Measurements from ENCODE around the gene TSEN2. TPM values are rescaled to one million over a fixed set of nuclear protein-coding genes. Genes with fewer than 3 reads are reported as not detected.
A peak's percentile ranks its signal among the peaks of the same experiment; 100 is the strongest.
"Not testable (repeated sequence)": the region's sequence is repeated elsewhere in the genome, so short reads cannot be mapped to it uniquely, and the experiment has no call there.

The TSEN2 gene
- polyA plus RNA-seq (ENCODE audit: insufficient read length in 4 of 4) = 10 to 100 TPM; 16.9 to 36.5 (median 25.7) TPM

DNA sequence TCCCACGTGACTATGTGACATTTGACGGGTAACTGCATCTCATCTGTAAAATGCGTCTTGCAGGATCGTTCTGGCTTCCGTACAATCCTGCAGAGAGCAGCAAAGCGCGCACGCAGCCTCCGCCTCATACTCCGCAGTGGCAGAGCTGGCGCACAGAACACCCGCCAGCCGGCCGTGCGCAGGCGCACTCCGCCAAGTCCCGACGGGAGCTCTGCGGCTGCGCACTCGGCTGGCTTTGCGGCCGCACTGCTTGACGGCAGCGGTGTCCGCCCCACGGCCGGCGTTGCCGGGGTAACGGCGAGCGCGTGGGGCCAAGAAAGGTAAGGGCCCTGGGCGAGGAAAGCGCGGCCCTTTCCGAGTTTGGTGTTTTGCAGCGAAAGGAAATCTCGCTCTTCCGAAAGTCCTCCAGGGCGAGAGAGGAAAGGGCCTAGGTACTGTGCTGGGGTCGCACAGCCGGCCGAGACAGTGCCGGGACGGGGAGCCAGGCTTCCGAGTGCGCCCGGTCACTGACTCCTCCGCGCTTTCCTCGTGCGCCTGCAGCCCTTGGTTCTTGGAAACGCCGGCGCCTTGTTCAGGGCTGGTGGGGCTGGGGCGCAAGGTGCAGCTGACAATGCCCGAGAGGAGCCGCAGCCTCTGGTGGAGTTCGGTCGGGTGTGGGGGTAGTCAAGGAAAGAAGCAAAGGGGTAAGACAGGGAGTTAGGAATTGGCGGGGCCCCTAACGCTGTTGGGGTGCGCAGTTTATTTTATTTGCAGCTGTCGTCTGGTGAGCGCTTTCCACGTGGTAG lies at the start of gene TSEN2:
TSEN2 (plus strand) TSS at position 283 of the 785 bp plus-strand sequence. CDS start 5,321 bp downstream, outside the sequence.
- DNase-seq (ENCODE audit: low read depth in 4 of 4, low spot score in 2 of 4) = peak; percentile 86 to 94 (median 92)

DNA sequence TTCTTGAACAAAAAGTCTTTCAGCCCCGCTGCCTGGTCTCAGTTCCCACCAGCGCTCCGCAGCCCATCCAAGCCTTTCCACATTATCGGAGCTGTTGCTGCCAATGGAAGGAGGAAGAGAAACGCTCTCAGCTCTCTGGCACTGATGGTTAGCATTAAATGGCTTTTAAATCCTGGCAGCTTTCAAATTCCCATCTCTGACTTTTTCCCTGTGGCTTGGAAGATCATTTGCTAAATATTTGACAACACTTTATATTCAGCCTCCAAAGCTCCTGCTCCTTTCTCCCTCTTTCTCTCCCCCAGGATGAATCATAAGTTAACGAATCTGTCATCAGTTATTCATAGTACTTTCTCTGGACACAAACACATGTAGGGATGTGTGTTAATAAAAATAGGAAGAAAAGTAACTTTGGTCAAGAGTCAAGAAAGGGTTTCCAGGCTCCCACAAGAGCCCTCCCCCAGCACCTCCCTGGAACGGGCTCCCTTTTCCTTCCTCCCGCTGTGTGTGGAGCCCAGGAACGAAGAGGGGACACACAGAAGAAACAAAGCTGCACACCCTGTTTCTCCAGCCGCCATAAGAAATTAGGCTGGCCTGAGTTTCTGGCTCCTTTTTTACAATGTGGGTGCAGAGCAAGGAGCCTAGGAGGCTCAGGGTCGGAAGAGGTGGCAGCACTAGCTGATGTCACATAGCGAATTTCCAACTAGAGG lies 47.6 kb upstream of the TSEN2 start:
- no peak for DNase-seq (ENCODE audit: low read depth in 4 of 4, low spot score in 2 of 4)

GRCh38 chr3:12437221-12437605 lies 47.1 kb upstream of the TSEN2 start:
- DNase-seq (ENCODE audit: low read depth in 4 of 4, low spot score in 2 of 4) = no peak

DNA sequence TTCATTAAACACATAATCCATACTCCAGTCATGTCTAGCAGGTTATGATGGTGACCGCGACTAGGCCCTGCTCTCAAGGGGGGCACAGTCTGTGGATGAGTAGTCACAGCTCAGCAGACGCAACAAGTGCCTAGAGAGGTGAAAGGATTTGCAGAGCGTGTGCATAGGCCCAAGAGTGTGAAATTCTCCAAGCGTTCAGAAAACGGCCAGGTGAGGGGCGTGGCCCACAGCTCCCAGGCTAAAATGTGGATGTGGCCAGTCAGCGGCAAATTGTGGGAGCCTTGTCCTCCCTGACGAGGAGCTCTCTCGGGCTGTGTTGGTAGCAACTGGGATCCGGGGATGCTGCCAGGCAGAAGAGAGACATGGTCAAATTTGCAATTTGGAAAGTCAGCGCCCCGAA lies 46.4 kb upstream of the TSEN2 start:
- no peak for DNase-seq (ENCODE audit: low read depth in 4 of 4, low spot score in 2 of 4)

- no peak for DNase-seq (ENCODE audit: low read depth in 4 of 4, low spot score in 2 of 4)
Measured at GRCh38 chr3:12438318-12438717, 46.0 kb upstream of the TSEN2 start.

DNA sequence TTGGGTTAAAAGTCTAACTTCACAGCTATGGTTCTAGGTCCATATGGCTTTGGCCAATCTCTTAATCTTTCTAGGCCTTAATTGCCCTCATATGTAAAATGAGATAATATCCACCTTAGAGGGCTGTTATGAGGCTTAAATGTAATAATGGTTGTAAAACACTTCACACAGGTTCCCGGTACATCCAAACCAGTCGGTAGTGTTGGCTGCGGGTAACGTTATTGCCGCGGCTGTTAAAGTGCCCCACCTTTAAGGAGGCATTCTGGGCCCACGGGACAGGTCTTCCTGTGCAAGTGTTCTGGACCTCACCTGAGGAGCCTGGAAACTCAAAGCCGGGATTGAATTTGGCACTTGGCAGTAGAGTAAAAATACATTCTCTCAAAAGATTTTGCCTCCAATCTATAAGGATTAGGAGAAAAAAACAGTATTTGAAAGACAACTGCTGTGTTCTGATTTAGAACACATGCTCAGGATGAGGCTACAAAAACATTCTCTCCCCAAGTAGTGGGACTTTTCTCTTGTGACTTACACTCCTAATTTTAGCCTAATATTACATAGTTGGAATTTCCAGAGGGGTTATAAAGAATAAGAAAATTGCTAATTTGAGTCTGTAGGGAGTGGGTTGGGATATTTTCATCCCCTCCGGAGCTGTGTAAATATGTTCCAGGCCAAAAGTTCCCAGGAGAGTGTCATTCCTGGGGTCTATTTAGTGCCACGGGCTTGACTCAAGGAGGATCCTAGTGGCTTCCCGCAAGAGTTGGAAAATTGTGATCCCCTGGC lies 44.9 kb upstream of the TSEN2 start:
- DNase-seq (ENCODE audit: low read depth in 4 of 4, low spot score in 2 of 4) = no peak

DNA sequence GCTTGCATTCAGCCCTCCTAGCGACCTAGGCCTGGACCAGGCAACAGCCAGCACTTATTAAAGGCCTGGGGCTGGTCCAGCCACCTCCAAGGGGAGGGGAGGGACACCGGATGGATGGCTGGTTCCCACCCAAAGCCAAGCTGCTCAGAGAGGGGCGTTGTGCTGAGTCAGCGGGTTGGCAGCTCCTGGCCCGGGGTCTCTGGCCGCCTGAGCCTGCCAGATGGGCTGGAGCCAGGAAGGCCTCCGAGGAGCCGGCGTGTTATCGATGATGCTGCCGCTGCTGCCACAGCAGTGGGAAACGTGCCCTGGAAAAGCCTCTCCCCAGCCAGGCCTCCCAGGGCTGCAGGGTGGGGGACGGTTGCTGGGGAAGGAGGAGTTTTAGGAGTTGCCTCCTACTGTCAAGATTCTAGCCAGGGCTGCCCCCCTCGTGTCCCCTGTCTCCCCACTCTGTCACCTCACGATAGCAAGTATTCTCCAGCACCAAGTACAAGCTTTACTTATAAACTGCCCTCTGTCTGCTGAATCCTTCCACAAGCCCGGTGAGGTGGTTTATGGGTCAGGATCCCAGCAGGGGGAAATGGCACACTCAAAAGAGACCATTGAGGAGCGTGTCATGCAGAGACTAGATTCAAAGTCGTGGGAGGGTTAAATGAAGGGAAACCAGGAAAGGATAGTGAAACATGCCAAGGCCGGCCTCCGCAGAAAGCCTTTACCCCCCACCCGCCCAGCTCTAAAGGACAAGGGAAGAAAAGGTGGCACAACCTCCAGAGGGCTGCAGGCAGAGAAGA lies 43.2 kb upstream of the TSEN2 start:
- no peak for DNase-seq (ENCODE audit: low read depth in 4 of 4, low spot score in 2 of 4)

DNA sequence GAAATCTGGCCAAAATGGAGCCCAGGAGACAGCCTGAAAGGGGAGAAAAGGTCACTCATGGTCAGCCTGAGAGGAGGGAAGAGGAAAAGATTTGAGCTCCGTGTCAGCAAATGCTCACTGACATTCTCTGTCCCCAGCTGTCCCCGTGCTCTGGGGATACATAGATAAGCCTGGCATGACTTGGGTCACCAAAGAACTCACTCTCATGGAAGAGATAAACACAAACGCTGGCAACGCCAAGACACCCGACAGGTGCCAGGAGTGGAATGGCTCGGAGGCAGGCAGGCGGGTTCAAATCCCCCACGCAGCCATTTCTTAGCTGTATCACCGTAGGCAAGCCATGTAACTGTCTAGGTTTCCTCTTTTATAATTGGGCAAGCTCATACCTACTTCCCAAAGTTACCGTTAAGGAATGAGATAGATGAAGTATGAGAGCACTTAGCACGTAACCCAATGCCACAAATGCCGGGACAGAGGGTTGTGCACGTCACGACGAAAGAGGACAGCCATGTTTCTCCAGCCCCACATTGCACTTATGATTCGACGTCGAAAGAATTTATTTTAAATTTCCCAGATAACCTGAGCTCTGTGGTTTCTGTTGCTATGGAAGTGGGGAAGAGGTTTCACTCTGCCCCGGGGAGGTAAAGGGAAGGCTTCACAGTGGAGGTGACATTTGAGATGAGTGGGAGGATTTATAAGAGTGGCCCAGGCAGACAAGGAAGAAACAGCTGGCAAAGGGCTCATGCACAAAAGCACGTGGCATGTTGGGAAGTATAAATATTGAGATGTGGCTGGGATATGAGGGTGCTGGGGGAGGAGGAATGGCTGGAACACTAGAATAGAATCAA lies 41.4 kb upstream of the TSEN2 start:
- no peak for DNase-seq (ENCODE audit: low read depth in 4 of 4, low spot score in 2 of 4)

DNA sequence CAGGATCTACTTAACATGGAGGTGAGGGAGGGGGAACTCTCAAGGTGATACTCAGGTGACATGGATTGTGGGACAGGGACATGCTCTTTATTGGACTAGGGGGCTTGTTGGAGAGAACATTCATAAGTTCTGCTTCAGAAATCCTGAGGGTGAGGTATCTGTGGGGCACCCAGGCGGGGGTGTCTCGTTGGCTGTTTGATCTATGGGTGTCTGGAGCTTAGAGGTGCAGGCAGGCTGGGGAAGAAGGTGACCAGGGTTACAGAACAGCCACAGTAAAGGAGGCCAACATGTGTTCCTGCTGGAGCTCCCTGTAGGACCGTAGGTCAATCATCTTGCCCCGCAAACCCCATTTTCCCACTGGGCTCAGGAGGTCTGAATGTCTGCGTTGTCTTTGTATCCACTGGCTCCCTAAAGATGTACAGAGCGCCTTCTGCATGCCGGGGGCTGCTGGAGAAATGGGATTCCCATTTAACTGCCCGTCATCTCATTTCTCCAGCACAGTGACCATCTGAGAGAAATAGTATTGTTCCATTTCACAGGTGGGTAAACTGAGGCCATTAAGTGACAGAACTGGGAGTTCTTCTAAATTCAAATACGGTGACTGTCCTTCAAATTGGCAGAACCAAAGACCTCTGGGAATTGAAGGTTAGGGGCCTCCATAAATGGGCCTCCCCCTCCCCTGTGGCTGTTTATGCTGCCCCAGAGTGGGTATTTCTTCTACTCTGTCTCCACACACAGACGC lies 40.3 kb upstream of the TSEN2 start:
- DNase-seq (ENCODE audit: low read depth in 4 of 4, low spot score in 2 of 4) = no peak

DNA sequence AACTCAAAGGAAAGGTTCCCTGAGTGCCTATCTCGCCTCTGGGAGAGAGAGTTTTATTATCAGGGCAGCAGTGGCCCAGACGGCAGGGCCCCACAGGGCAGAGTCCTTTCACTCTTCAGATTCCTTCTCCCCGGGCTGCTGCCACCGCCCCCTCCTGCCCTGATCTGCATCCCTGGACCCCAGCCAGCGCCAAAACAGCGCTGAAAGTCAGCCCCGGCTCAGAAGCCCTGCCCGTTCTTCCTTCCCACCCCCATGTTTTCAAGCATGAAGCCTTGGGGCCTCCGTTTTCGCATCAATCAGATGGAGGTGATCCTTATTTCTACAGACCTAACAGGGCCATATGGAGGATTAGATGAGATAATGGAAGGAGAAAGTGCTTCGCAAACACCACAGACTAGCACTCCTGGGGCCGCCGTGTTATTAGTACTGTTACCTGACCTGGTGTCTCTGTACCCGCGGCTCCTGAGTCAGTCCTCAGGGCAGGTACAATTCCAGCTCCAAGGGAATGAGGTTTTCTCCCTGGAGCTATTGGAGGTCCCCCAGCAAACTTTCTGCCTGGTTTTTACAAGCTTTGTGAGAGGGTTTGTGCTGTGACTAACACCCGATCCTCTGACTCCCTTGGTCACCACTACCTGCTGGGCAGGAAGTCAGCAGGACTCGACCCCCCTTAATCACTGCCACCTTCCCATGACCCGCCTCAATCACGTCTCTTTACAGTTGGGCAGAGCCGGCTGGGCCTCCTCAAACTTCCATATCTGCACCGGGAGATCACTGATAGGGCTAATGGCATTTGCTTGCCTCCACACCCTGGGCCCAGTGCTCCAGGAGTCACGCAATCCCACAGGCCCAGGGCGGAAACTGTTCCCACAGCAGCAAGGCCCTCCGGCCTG lies 39.5 kb upstream of the TSEN2 start:
- DNase-seq (ENCODE audit: low read depth in 4 of 4, low spot score in 2 of 4) = no peak

GRCh38 chr3:12445523-12446240 lies 38.6 kb upstream of the TSEN2 start:
- no peak for DNase-seq (ENCODE audit: low read depth in 4 of 4, low spot score in 2 of 4)

- DNase-seq (ENCODE audit: low read depth in 4 of 4, low spot score in 2 of 4) = no peak
Measured at GRCh38 chr3:12446298-12446697, 38.0 kb upstream of the TSEN2 start.

GRCh38 chr3:12447075-12447474 lies 37.2 kb upstream of the TSEN2 start:
- no peak for DNase-seq (ENCODE audit: low read depth in 4 of 4, low spot score in 2 of 4)

- not testable (repeated sequence) for DNase-seq (ENCODE audit: low read depth in 4 of 4, low spot score in 2 of 4)
Measured at GRCh38 chr3:12448404-12449202, 35.7 kb upstream of the TSEN2 start.

DNA sequence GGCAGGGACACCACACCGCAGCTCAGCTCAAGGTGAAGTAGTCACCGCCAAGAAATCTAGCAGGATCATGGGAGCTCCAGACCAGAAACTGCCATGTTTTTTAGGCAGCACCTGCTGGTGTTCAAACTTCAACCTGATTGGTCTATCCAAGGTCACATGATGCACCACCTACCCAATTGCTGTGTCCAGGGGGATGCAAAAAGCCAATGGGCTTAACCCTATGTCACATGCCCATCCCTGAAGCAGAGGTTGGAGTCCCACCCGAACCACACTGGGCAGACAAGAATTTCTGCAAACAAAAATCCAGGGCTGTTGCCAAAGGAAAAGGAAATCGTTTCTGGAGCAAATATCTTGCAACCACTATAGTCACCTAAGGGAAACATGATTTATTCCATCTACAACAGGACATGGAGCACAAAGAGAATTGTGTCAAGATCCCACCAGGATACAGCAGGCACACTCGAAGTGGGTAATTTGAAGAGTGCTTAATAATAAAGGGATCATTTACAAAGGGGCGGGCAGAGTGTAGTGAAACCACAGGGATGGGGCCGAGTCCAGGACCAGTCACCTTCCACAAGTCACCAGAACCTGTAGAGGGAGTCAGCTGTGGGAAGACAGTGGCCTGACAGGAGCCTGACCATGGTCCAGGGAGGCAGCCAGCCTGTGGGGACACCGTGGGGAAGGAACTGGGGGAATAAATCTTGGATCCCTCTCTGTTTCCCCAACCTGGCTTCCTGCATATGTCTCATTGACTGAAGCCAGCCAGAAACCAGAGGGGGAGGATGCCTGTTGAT lies 34.2 kb upstream of the TSEN2 start:
- no peak for DNase-seq (ENCODE audit: low read depth in 4 of 4, low spot score in 2 of 4)

DNA sequence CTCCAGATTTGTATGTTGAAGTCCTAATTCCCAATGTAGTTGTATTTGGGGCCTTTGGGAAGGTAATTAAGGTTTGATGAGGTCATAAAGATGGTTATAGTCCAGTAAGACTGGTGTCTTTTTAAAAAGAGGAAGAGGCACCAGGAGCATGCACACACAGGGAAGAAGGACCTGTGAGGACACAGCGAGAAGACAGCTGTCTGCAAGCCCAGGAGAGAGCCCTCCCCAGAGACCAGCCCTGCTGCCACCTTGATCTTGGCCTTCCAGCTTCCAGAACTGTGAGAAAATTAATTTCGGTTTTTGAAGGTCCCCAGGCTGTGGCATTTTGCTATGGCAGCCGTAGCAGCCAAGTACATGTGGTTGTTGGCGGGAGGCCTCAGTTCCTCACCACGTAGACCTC lies 32.8 kb upstream of the TSEN2 start:
- no peak for DNase-seq (ENCODE audit: low read depth in 4 of 4, low spot score in 2 of 4)

Data from left renal cortex interstitium (tissue), 4 donors.